Heart left ventricle (tissue), 16 donors: ENCODE data around the gene WASL. TPM values are rescaled to one million over a fixed set of nuclear protein-coding genes. Genes with fewer than 3 reads are reported as not detected.

Experiments used
- ATAC-seq, 4 donors: fragments of 200-7000 bp; cut with Tn5 transposase; one replicate each; pipeline ENCODE4 v1.9.1; 2020 to 2022; ENCODE audit warnings: moderate library complexity in 4 of 4, mild to moderate bottlenecking in 3 of 4, moderate number of reproducible peaks in 1 of 4
- DNase-seq, 5 donors: peaks; one replicate each; pipeline ENCODE4 v3.0.0-alpha.2; 2020
- H3K27ac ChIP-seq, 12 donors: fragments of 200-600 bp; sonication (generic) in 4 of 12; one replicate each; pipeline versions ENCODE4 v1.5.0 to v1.8.0; 2016 to 2022; ENCODE audit warnings: mild to moderate bottlenecking in 2 of 12
- H3K27me3 ChIP-seq, 9 donors: fragments of 200-600 bp; sonication (generic) in 2 of 9; one replicate each; pipeline versions ENCODE4 v1.5.1 to v1.8.0; 2016 to 2022; ENCODE audit warnings: mild to moderate bottlenecking in 3 of 9
- H3K36me3 ChIP-seq, 9 donors: fragments of 200-600 bp; sonication (generic) in 2 of 9; one replicate each; pipeline versions ENCODE4 v1.5.0 to v1.8.0; 2018 to 2022; ENCODE audit warnings: mild to moderate bottlenecking in 2 of 9
- H3K4me1 ChIP-seq, 12 donors: fragments of 200-600 bp; sonication (generic) in 4 of 12; one replicate each; pipeline versions ENCODE4 v1.5.0 to v1.8.0; 2016 to 2022; ENCODE audit warnings: mild to moderate bottlenecking in 3 of 12
- H3K4me3 ChIP-seq, 12 donors: fragments of 200-600 bp; sonication (generic) in 4 of 12; one replicate each; pipeline versions ENCODE4 v1.5.0 to v1.8.0; 2017 to 2022; ENCODE audit warnings: mild to moderate bottlenecking in 9 of 12, moderate library complexity in 4 of 12
- H3K9me3 ChIP-seq, 12 donors: fragments of 200-600 bp; sonication (generic) in 4 of 12; one replicate each; pipeline versions ENCODE4 v1.5.0 to v1.8.0; 2016 to 2022; ENCODE audit warnings: mild to moderate bottlenecking in 1 of 12
- CTCF ChIP-seq, 12 donors: fragments of 200-600 bp; sonication (generic) in 4 of 12; IDR thresholded peaks; one replicate each; pipeline versions ENCODE4 v1.5.0 to v1.8.0; 2018 to 2022; ENCODE audit warnings: antibody characterized with exemption in 12 of 12, mild to moderate bottlenecking in 5 of 12
- POLR2A ChIP-seq, 2 donors: fragments of 450-650 bp; IDR thresholded peaks; one replicate each; pipeline ENCODE4 v1.6.1; 2017; ENCODE audit warnings: antibody characterized with exemption in 2 of 2, mild to moderate bottlenecking in 2 of 2, moderate library complexity in 2 of 2
- WGBS, 4 donors: extraction: QIAGEN DNeasy Blood & Tissue Kit in 2 of 4; methylation state at CpG; one replicate each; pipeline versions ENCODE4 v1.1.5 to v1.1.7; 2013 to 2018; 5-methylcytosine and 5-hydroxymethylcytosine counted together
- intact Hi-C, 10 donors: fragments of 100-400 bp; cut with DNase I; formaldehyde crosslinking; loops; one replicate each; pipeline versions ENCODE4 v1.11.1 to v1.14.2; 2022
- polyA plus RNA-seq, 2 donors: library from polyadenylated mRNA; stranded (reverse); fragments of 200-250 nt; gene quantifications; one replicate each; pipeline ENCODE4 v1.2.3, GENCODE V29; 2013
- total RNA-seq, 9 donors: library from RNA; depleted of rRNA in 2 of 9; stranded (reverse); fragments of >200 nt in 2 of 9; fragmentation: NEBNext Ultra II Directional in 3 of 9; extraction: Animal tissue kit (Norgen Biotek cat#: 25700) in 3 of 9; gene quantifications; one replicate each; pipeline versions ENCODE4 v1.1.0 to v1.2.4, GENCODE V29; 2016 to 2023
- donor health status: ischemic (EF 13 %, LVEDD 7.1; RV severe dilation, severe dysfunction).
- donor health status: healthy with polysubstance abuse.
- donor health status: DM: no; HTN: yes; CAD: no.
- donor health status: DM: no; HTN: no; CAD: no.
- donor health status: ischemic (EF 25% LVEDD 6.9; RV normal size, moderate dysfunction).
- donor health status: ischemic (EF 25% LVEDD 5.7; RV mildly dilated, moderate dysfunction).
- donor health status: healthy.
- donor health status: DM: yes; HTN: yes; CAD: no.
- donor health status: ischemic (EF 35%, LVEDD 5.7; RV mildly dilated, moderate dysfunction).
- donor health status: nonischemic (EF 11% LVEDD 7.7; RV severe dilation, severe dysfunction).
- donor health status: DM: yes; HTN: yes; CAD: no.
- donor health status: PGD.
- donor health status: ischemic (EF 29% LVEDD 5.4; RV normal size, mild dysfunction).
- donor health status: nonischemic (EF 23%, LVEDD 6.1; RV moderate dilation, normal function).

The WASL gene
- total and polyA plus RNA-seq, 11 donors, result 11.2 to 30.3 (median 23.3) TPM

- H3K27ac ChIP-seq, result peak overlapping the region in 3 of 12 donors; percentile 32 to 88 (median 54)
- no peaks in the 10 kb centered on the region for H3K9me3 ChIP-seq
- peaks cover 0 to 58% (median 12%) of the 10 kb centered on the region in 9 donors for H3K36me3 ChIP-seq
- intact Hi-C loops, result no loop called here
- no peaks in the 10 kb centered on the region for H3K27me3 ChIP-seq
- H3K4me1 ChIP-seq, result peaks cover 0 to 15% (median 0%) of the 10 kb centered on the region in 12 donors
- peak overlapping the region in 11 of 12 donors; percentile 3 to 69 (median 61) for H3K4me3 ChIP-seq
- ATAC-seq (no peak), DNase-seq (no peak)
- TF ChIP-seq CTCF (IDR thresholded peaks at IDR 0.05) (no peak), POLR2A (IDR thresholded peaks at IDR 0.05) (no peak)
- WGBS, 4 donors, result 40 to 51% (median 43%) methylated on average over 3 of the region's 3 CpGs
These were observed 86.0 kb downstream of the WASL start for GRCh38 chr7:123662755-123663154.

GRCh38 chr7:123662293-123662692 is 86.5 kb downstream of the WASL start:
- peak overlapping the region in 9 of 12 donors; percentile 18 to 69 (median 61) for H3K4me3 ChIP-seq
- no peaks in the 10 kb centered on the region for H3K27me3 ChIP-seq
- TF ChIP-seq POLR2A (IDR thresholded peaks at IDR 0.05) (no peak), CTCF (IDR thresholded peaks at IDR 0.05) (no peak)
- peaks cover 0 to 58% (median 12%) of the 10 kb centered on the region in 9 donors for H3K36me3 ChIP-seq
- H3K4me1 ChIP-seq, result peaks cover 0 to 15% (median 0%) of the 10 kb centered on the region in 12 donors
- no peak for DNase-seq
- peak overlapping the region in 2 of 12 donors; percentile 22 to 88 for H3K27ac ChIP-seq
- H3K9me3 ChIP-seq, result no peaks in the 10 kb centered on the region
- peak in 2 of 4 donors; percentile 2 for ATAC-seq
- intact Hi-C loops, result no loop called here
- 53 to 74% (median 62%) methylated on average over 15 of the region's 15 CpGs for WGBS, 4 donors

GRCh38 chr7:123661765-123662164 is 87.0 kb downstream of the WASL start:
- peak overlapping the region in 9 of 12 donors; percentile 18 to 69 (median 61) for H3K4me3 ChIP-seq
- ATAC-seq (no peak), DNase-seq (no peak)
- TF ChIP-seq POLR2A (IDR thresholded peaks at IDR 0.05) (no peak), CTCF (IDR thresholded peaks at IDR 0.05) (no peak)
- H3K27me3 ChIP-seq, result no peaks in the 10 kb centered on the region
- peaks cover 0 to 58% (median 12%) of the 10 kb centered on the region in 9 donors for H3K36me3 ChIP-seq
- intact Hi-C loops, result no loop called here
- peak overlapping the region in 3 of 12 donors; percentile 88 to 94 (median 93) for H3K27ac ChIP-seq
- peaks cover 0 to 11% (median 0%) of the 10 kb centered on the region in 12 donors for H3K4me1 ChIP-seq
- WGBS, 4 donors, result 23 to 31% (median 27%) methylated on average over 1 of the region's 1 CpG
- no peaks in the 10 kb centered on the region for H3K9me3 ChIP-seq

GRCh38 chr7:123660514-123661354 is 88.1 kb downstream of the WASL start:
- WGBS, 4 donors, result 35 to 46% (median 39%) methylated on average over 8 of the region's 8 CpGs
- intact Hi-C loops, result no loop called here
- peak in 1 of 4 donors; percentile 7 for ATAC-seq
- peaks cover 0 to 49% (median 12%) of the 10 kb centered on the region in 9 donors for H3K36me3 ChIP-seq
- H3K4me1 ChIP-seq, result peaks cover 0 to 4% (median 0%) of the 10 kb centered on the region in 12 donors
- peak overlapping the region in 11 of 12 donors; percentile 25 to 98 (median 87) for H3K27ac ChIP-seq
- peak overlapping the region in 11 of 12 donors; percentile 36 to 69 (median 61) for H3K4me3 ChIP-seq
- TF ChIP-seq CTCF (IDR thresholded peaks at IDR 0.05) (no peak), POLR2A (IDR thresholded peaks at IDR 0.05) (no peak)
- no peaks in the 10 kb centered on the region for H3K27me3 ChIP-seq
- no peak for DNase-seq
- no peaks in the 10 kb centered on the region for H3K9me3 ChIP-seq
